Mesendoderm (in vitro differentiated cells): ENCODE measurements around the gene ZMYM5.

Experiments
- DNase-seq: peaks from one replicate; pipeline ENCODE4 v3.0.0; 2013
- H2AK5ac ChIP-seq: 2 replicates; pipeline ENCODE4 v1.6.1; 2013; ENCODE audit warnings: low read length, inconsistent platforms
- H2BK120ac ChIP-seq: 2 replicates; pipeline ENCODE4 v1.6.1; 2013; ENCODE audit warnings: low read depth, mild to moderate bottlenecking, low read length, moderate library complexity, mixed read lengths
- H2BK15ac ChIP-seq: replicated peaks from 2 replicates; pipeline ENCODE4 v1.6.1; 2013; ENCODE audit warnings: low read depth, mild to moderate bottlenecking, moderate library complexity
- H2BK5ac ChIP-seq: 2 replicates; pipeline ENCODE4 v1.6.1; 2013; ENCODE audit warnings: low read length, inconsistent platforms
- H3K18ac ChIP-seq: 2 replicates; pipeline ENCODE4 v1.6.1; 2013; ENCODE audit warnings: mild to moderate bottlenecking, low read length, mixed read lengths
- H3K23ac ChIP-seq: one replicate; pipeline ENCODE4 v1.6.1; 2013; ENCODE audit warnings: low read length
- H3K27ac ChIP-seq: 2 replicates; pipeline ENCODE4 v1.5.1; 2013; ENCODE audit warnings: low read depth, mild to moderate bottlenecking, inconsistent platforms, low read length, moderate library complexity
- H3K27me3 ChIP-seq: 2 replicates; pipeline ENCODE4 v1.6.1; 2013; ENCODE audit warnings: low read length, control low read depth, mild to moderate bottlenecking, inconsistent platforms; ENCODE audit not compliant: insufficient read depth, poor library complexity
- H3K36me3 ChIP-seq: 2 replicates; pipeline ENCODE4 v1.6.1; 2013; ENCODE audit warnings: low read length, inconsistent platforms; ENCODE audit not compliant: control insufficient read depth, insufficient read depth
- H3K4ac ChIP-seq: one replicate; pipeline ENCODE4 v1.6.1; 2013; ENCODE audit warnings: low read depth, mild to moderate bottlenecking, low read length, moderate library complexity
- H3K4me1 ChIP-seq: 2 replicates; pipeline ENCODE4 v1.6.1; 2013; ENCODE audit warnings: low read depth, low read length, inconsistent platforms; ENCODE audit not compliant: control insufficient read depth
- H3K4me2 ChIP-seq: 2 replicates; pipeline ENCODE4 v1.6.1; 2013; ENCODE audit warnings: low read length
- H3K4me3 ChIP-seq: 2 replicates; pipeline ENCODE4 v1.5.1; 2013; ENCODE audit warnings: mild to moderate bottlenecking, low read length
- H3K56ac ChIP-seq: one replicate; pipeline ENCODE4 v1.6.1; 2013; ENCODE audit warnings: low read length
- H3K79me1 ChIP-seq: 2 replicates; pipeline ENCODE4 v1.6.1; 2013; ENCODE audit warnings: low read length, inconsistent platforms
- H3K79me2 ChIP-seq: 2 replicates; pipeline ENCODE4 v1.6.1; 2013; ENCODE audit warnings: mild to moderate bottlenecking, low read length; ENCODE audit not compliant: control insufficient read depth, insufficient read depth
- H3K9ac ChIP-seq: 2 replicates; pipeline ENCODE4 v1.6.1; 2013; ENCODE audit warnings: low read length, inconsistent platforms
- H4K5ac ChIP-seq: one replicate; pipeline ENCODE4 v1.6.1; 2013; ENCODE audit warnings: low read length
- H4K8ac ChIP-seq: one replicate; pipeline ENCODE4 v1.6.1; 2013; ENCODE audit warnings: low read depth, mild to moderate bottlenecking, control low read depth, low read length, moderate library complexity
- WGBS: extraction: QIAGEN DNeasy Blood & Tissue Kit; methylation state at CpG from one replicate; pipeline ENCODE4 v1.1.7; 2013; ENCODE audit warnings: low lambda C conversion rate, missing lambda C conversion rate; ENCODE audit not compliant: insufficient coverage; ENCODE audit errors: extremely low coverage; 5-methylcytosine and 5-hydroxymethylcytosine counted together

Gene ZMYM5

DNA sequence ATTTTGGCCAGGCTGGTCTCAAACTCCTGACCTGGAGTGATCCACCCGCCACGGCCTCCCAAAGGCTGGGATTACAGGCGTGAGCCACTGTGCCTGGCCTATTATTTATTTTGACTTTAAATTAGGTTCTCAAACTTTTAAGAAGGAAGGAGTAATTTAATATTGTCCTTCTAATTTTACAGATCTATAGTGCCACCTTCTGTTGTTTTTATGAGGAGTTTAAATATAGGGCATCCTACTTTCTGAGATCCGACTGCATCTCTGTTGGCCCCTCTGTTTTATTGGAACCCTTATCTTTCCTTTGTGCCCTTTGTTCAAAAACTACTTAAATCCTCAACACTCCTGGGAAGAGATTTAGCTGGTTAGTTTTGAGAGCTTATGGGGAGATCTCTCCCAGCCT, 25.4 kb upstream of the ZMYM5 start:
- H2BK120ac ChIP-seq: no peak overlapping the region
- H3K9ac ChIP-seq: no peak overlapping the region
- H4K8ac ChIP-seq: no peak overlapping the region
- no peak for DNase-seq
- H3K27me3 ChIP-seq: no peaks in the 10 kb centered on the region
- no peak overlapping the region for H2BK15ac ChIP-seq
- no peak overlapping the region for H3K18ac ChIP-seq
- no peak overlapping the region for H3K23ac ChIP-seq
- no peaks in the 10 kb centered on the region for H3K4me1 ChIP-seq
- no peak overlapping the region for H3K4me2 ChIP-seq
- no peak overlapping the region for H3K4ac ChIP-seq
- WGBS: no CpG with 5 or more reads among the region's 4 CpGs
- no peaks in the 10 kb centered on the region for H3K79me2 ChIP-seq
- H4K5ac ChIP-seq: no peak overlapping the region
- no peak overlapping the region for H2BK5ac ChIP-seq
- no peaks in the 10 kb centered on the region for H3K79me1 ChIP-seq
- H3K36me3 ChIP-seq: no peaks in the 10 kb centered on the region
- no peak overlapping the region for H3K56ac ChIP-seq
- H3K27ac ChIP-seq: no peak overlapping the region
- H2AK5ac ChIP-seq: no peak overlapping the region
- H3K4me3 ChIP-seq: no peak overlapping the region

DNA sequence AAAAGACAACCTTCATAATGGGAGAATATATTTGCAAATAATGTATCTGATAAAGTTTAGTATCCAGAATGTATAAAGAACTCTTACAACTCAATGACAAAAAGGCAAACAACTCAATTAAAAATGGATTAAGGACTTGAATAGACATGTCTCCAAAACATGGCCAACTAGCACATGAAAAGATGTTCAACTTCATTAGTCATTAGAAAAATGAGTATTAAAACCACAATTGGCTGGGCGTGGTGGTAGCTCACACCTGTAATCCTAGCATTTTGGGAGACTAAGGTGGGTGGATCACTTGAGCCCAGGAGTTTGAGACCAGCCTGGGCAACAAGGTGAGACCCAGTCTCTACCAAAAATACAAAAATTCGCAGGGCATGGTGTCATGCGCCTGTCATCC, 18.8 kb upstream of the ZMYM5 start:
- no peak overlapping the region for H3K4me2 ChIP-seq
- H3K27ac ChIP-seq: no peak overlapping the region
- H3K79me2 ChIP-seq: no peaks in the 10 kb centered on the region
- H4K8ac ChIP-seq: no peak overlapping the region
- H4K5ac ChIP-seq: no peak overlapping the region
- no peak for DNase-seq
- H2BK15ac ChIP-seq: no peak overlapping the region
- H3K56ac ChIP-seq: no peak overlapping the region
- no peak overlapping the region for H2BK5ac ChIP-seq
- no peak overlapping the region for H3K18ac ChIP-seq
- H3K79me1 ChIP-seq: no peaks in the 10 kb centered on the region
- no peaks in the 10 kb centered on the region for H3K4me1 ChIP-seq
- no peak overlapping the region for H3K23ac ChIP-seq
- H2AK5ac ChIP-seq: no peak overlapping the region
- no peak overlapping the region for H3K4ac ChIP-seq
- H3K4me3 ChIP-seq: no peak overlapping the region
- no CpG with 5 or more reads among the region's 3 CpGs for WGBS
- no peak overlapping the region for H3K9ac ChIP-seq
- no peaks in the 10 kb centered on the region for H3K27me3 ChIP-seq
- H3K36me3 ChIP-seq: no peaks in the 10 kb centered on the region
- no peak overlapping the region for H2BK120ac ChIP-seq

DNA sequence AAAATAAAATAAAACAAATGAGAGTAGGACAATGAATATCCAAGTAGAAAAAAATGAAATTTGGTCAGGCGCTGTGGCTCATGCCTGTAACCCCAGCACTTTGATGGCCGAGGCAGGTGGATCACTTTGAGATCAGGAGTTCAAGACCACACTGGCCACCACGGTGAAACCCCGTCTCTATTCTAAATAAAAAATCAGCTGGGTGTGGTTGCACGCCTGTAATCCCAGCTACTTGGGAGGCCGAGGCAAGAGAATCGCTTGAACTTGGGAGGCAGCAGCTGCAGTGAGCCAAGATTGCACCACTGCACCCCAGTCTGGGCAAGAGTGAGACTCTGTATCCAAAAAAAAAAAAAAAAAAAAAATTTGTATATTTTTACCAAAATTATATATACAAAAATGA, 18.2 kb upstream of the ZMYM5 start:
- whole genome bisulfite sequencing: no CpG with 5 or more reads among the region's 7 CpGs

DNA sequence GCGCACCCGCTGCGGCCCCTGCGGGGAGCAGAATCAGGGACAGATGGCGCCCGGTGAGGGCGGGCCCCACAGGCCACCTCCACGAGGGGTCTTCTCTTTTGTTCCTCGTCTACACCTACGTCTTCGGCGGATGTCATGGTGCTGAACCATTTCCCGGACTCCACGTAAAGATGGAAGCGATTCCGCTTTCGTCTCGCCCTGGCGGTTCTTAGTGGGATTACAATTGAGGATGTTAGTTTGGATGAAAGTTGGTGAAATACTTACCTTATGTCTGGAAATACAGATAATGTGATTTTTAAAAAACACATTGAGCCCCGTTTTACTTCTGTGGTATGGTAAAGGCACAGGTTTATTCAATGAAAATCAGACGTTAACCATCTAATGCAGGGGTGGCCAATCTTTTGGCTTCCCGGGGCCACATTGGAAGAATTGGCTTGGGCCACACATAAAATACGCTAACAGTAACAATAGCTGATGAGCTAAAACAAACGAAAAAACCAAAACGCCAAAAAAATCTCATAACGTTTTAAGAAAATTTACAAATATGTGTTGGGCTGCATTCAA, 1.4 kb upstream of the ZMYM5 start:
- Histone ChIP-seq H3K27ac (peak overlapping the region; percentile 92), H3K79me1 (peaks cover 1% of the 10 kb centered on the region), H4K5ac (no peak overlapping the region), H3K4me1 (no peaks in the 10 kb centered on the region), H3K79me2 (peaks cover 16% of the 10 kb centered on the region), H3K18ac (peak overlapping the region; percentile 94), H3K4me2 (peak overlapping the region; percentile 46), H3K4me3 (peak overlapping the region; percentile 35), H3K56ac (peak overlapping the region; percentile 89), H3K27me3 (no peaks in the 10 kb centered on the region), H2AK5ac (no peak overlapping the region), H2BK5ac (no peak overlapping the region), H3K36me3 (no peaks in the 10 kb centered on the region), H3K4ac (peak overlapping the region; percentile 82), H2BK15ac (no peak overlapping the region), H2BK120ac (no peak overlapping the region), H4K8ac (no peak overlapping the region), H3K23ac (no peak overlapping the region), H3K9ac (peak overlapping the region; percentile 90)
- no CpG with 5 or more reads among the region's 26 CpGs for WGBS
- DNase-seq: peak; percentile 86

More for the DNA sequence above, 18.2 kb upstream of the ZMYM5 start:
- Histone ChIP-seq H4K8ac (no peak overlapping the region), H3K79me2 (no peaks in the 10 kb centered on the region), H2BK15ac (no peak overlapping the region), H4K5ac (no peak overlapping the region), H3K56ac (no peak overlapping the region), H2AK5ac (no peak overlapping the region), H3K27ac (no peak overlapping the region), H3K4me3 (no peak overlapping the region), H3K18ac (no peak overlapping the region), H2BK120ac (no peak overlapping the region), H3K23ac (no peak overlapping the region), H3K4me2 (no peak overlapping the region), H3K4me1 (no peaks in the 10 kb centered on the region), H2BK5ac (no peak overlapping the region), H3K79me1 (no peaks in the 10 kb centered on the region), H3K4ac (no peak overlapping the region), H3K36me3 (no peaks in the 10 kb centered on the region), H3K27me3 (no peaks in the 10 kb centered on the region), H3K9ac (no peak overlapping the region)
- DNase-seq: no peak

DNA sequence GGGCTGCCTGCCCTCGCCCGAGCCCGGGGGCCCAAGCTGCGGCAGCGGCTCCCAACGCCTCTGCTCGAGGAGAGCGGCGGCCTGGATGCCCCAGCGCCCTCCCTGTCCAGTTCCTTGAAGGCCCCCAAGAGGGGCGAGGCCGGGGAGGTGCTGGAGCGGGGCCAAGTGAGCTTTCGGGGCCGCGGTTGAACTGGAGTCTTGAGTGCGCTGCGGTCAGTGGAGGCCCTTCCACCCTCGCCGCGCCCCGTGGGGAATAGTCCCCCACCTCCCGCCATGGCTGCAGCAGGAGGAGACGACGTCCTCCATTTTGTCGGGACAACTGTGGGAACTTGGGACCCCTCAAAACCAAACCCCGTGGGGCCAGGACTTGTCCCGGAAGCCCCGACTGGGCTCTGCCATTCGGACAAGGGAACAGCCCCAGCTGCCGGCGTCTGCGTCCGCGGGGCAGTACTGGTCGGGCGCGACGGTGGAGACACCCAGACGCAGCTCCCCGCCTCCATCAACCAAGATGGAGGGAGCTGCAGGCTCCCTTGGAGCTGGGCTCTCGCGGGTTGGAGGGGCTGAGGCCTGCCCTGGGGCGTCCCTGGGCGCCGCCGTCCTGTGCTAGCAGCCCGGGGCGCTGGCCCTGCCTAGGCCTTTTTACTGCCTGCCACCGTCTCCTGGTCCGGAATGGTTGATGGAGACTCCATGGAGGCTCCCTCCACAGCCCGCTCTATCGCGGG, 736 bp upstream of the ZMYM5 start:
- H3K56ac ChIP-seq: peak overlapping the region; percentile 89
- WGBS: no CpG with 5 or more reads among the region's 54 CpGs

More for the DNA sequence above, 736 bp upstream of the ZMYM5 start:
- peak overlapping the region; percentile 82 for H3K4ac ChIP-seq
- peaks cover 1% of the 10 kb centered on the region for H3K79me1 ChIP-seq
- H3K79me2 ChIP-seq: peaks cover 16% of the 10 kb centered on the region
- H3K27me3 ChIP-seq: no peaks in the 10 kb centered on the region
- no peaks in the 10 kb centered on the region for H3K36me3 ChIP-seq
- H2BK15ac ChIP-seq: no peak overlapping the region
- peak overlapping the region; percentile 54 for H2BK5ac ChIP-seq
- H3K4me3 ChIP-seq: peak overlapping the region; percentile 35
- H2BK120ac ChIP-seq: no peak overlapping the region
- no peak overlapping the region for H4K5ac ChIP-seq
- DNase-seq: peak; percentile 84
- peak overlapping the region; percentile 94 for H3K18ac ChIP-seq
- H3K27ac ChIP-seq: peak overlapping the region; percentile 92
- peak overlapping the region; percentile 90 for H3K9ac ChIP-seq
- H2AK5ac ChIP-seq: no peak overlapping the region
- peak overlapping the region; percentile 46 for H3K4me2 ChIP-seq
- H3K23ac ChIP-seq: peak overlapping the region; percentile 80
- no peak overlapping the region for H4K8ac ChIP-seq
- no peaks in the 10 kb centered on the region for H3K4me1 ChIP-seq
